HEK293T (cell line): ENCODE data around the gene AP3S2.

Experiments
- BHLHE40 ChIP-seq: fragments of 450-650 bp; IDR thresholded peaks from 2 replicates; pipeline ENCODE4 v1.6.1; 2016; ENCODE audit warnings: mild to moderate bottlenecking, moderate library complexity, borderline replicate concordance
- ELF4 ChIP-seq: fragments of 450-650 bp; IDR thresholded peaks from 2 replicates; pipeline ENCODE4 v1.6.1; 2017; ENCODE audit warnings: antibody characterized with exemption
- FOXK2 ChIP-seq: fragments of 450-650 bp; IDR thresholded peaks from 2 replicates; pipeline ENCODE4 v1.6.1; 2016; ENCODE audit warnings: mild to moderate bottlenecking
- FOXM1 ChIP-seq: fragments of 450-650 bp; IDR thresholded peaks from 2 replicates; pipeline ENCODE4 v1.6.1; 2017; ENCODE audit warnings: mild to moderate bottlenecking, borderline replicate concordance
- L3MBTL2 ChIP-seq: fragments of 450-650 bp; conservative IDR thresholded peaks from 2 replicates; pipeline ENCODE4 v1.6.1; 2016; ENCODE audit warnings: mild to moderate bottlenecking
- SUZ12 ChIP-seq: fragments of 450-650 bp; IDR thresholded peaks from 2 replicates; pipeline ENCODE4 v1.6.1; 2016; ENCODE audit warnings: mild to moderate bottlenecking
- TARDBP ChIP-seq: fragments of 450-650 bp; IDR thresholded peaks from 2 replicates; pipeline ENCODE4 v1.6.1; 2016
- ZNF384 ChIP-seq: fragments of 450-650 bp; IDR thresholded peaks from 2 replicates; pipeline ENCODE4 v1.6.1; 2016
- TF ChIP-seq, protein P1 (sequence below): fragments of 450-650 bp; IDR thresholded peaks from 2 replicates; pipeline ENCODE4 v1.6.1; 2016

- TF ChIP-seq FOXK2 (no peak), ELF4 (no peak), ZNF384 (no peak), BHLHE40 (no peak), TARDBP (no peak), L3MBTL2 (no peak), SUZ12 (no peak), FOXM1 (no peak)
- TF ChIP-seq, protein P1, sequence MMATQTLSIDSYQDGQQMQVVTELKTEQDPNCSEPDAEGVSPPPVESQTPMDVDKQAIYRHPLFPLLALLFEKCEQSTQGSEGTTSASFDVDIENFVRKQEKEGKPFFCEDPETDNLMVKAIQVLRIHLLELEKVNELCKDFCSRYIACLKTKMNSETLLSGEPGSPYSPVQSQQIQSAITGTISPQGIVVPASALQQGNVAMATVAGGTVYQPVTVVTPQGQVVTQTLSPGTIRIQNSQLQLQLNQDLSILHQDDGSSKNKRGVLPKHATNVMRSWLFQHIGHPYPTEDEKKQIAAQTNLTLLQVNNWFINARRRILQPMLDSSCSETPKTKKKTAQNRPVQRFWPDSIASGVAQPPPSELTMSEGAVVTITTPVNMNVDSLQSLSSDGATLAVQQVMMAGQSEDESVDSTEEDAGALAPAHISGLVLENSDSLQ: no peak
Measured at GRCh38 chr15:89820666-89821611, 72.9 kb downstream of the AP3S2 start.
